Erythroblast (primary cell): ENCODE data around the gene CMTM7.

Source experiments
- DNase-seq, 2 experiments: peaks; one replicate each; lab custom pipeline; 2025; lab: John Stamatoyannopoulos, UW
- GATA1 ChIP-seq: IDR thresholded peaks from 2 replicates; pipeline ENCODE4 v1.6.1; 2011; ENCODE audit warnings: low read depth, mild to moderate bottlenecking, control low read depth, low read length, moderate library complexity
- POLR2A ChIP-seq: IDR thresholded peaks from 2 replicates; pipeline ENCODE4 v1.6.1; 2011; ENCODE audit warnings: mild to moderate bottlenecking, low read length

The CMTM7 gene

GRCh38 chr3:32413845-32414521 is 22.3 kb downstream of the CMTM7 start:
- TF ChIP-seq GATA1 (no peak), POLR2A (no peak)

DNA sequence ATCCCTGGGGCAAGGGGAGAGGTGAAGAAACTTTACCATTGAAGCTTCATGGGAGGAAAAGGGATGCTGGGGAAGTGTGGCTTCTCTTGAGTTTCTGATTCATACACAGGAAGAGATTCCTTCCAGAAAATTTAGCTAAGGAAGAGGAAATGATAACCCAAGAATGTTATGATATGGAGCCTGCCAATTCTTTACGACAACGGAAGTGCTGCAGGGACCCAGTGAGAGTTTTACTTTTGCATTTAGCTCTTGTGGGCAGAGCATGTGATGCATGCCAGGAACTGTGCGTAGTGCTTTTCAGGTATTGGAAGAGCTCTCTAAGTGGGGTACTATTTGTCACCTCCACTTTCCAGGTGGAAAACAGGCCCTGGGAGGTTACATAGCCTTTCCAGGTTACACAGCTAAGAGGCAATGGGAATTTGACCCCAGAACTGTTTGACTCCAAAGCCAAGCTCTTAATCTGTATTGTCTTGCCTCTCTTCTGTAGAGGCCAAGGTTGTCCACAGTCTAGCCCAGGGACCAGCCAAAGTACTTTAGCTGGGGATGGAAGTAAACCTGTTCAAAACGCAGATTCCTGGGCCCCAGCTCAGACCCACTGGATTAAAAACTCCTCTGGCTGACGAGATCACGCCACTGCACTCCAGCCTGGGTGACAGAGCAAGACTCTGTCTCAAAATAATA is 23.0 kb downstream of the CMTM7 start:
- TF ChIP-seq POLR2A, result no peak
- TF ChIP-seq GATA1, result no peak
- no peak for DNase-seq

More at GRCh38 chr3:32413845-32414521, 22.3 kb downstream of the CMTM7 start:
- DNase-seq, result no peak

- DNase-seq, result no peak
- TF ChIP-seq POLR2A (no peak), GATA1 (no peak)
These were observed 28.1 kb downstream of the CMTM7 start for GRCh38 chr3:32419742-32420125.

- TF ChIP-seq POLR2A (no peak), GATA1 (no peak)
- DNase-seq, result peak in 1 of 2 experiments; percentile 7
These were observed 28.7 kb downstream of the CMTM7 start for GRCh38 chr3:32420126-32421038.

DNA sequence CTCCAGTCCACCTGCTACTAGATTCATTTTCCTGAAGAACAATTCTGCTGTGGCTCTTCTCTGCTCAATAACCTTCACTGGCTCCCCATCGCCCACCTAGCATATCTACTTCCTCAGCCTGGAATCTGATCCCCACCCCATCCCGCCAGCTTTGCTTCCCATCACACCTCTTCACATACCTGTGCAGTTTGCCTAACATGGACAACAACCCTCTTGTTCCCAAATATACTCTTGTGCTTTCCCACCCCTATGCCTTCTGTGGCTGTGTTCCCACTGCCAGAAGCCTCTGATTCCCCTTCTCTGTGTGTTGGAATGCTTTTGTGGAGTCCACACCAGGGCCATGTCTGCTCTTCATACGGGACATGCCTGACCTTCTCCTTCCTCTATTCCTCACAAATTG is 29.5 kb downstream of the CMTM7 start:
- no peak for DNase-seq
- TF ChIP-seq POLR2A (no peak), GATA1 (no peak)

GRCh38 chr3:32421991-32422859 is 30.6 kb downstream of the CMTM7 start:
- no peak for TF ChIP-seq GATA1
- no peak for TF ChIP-seq POLR2A
- no peak for DNase-seq

GRCh38 chr3:32422943-32423342 is 31.3 kb downstream of the CMTM7 start:
- no peak for TF ChIP-seq POLR2A
- TF ChIP-seq GATA1, result no peak
- DNase-seq, result peak in 1 of 2 experiments; percentile 7

DNA sequence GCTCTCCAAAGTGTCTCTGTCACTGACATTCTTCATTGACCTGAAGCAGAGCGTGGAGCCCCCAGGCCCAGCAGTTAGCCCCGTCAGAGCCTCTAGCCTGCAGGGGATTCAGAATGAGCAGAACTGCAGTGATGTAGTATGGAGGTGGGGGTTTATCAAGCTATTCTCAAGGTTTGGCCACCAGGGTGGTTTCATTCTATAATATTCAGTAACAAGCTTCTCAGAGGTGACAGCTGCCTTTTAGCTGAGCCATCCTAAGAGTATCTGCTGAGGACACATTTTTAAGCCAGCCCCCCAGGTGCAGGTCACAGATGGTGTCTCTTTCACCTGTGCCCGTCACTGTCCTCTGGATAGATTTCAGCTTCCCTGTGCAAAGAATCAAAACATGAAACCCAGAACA is 31.9 kb downstream of the CMTM7 start:
- DNase-seq, result no peak
- TF ChIP-seq POLR2A, result no peak
- TF ChIP-seq GATA1, result no peak

DNA sequence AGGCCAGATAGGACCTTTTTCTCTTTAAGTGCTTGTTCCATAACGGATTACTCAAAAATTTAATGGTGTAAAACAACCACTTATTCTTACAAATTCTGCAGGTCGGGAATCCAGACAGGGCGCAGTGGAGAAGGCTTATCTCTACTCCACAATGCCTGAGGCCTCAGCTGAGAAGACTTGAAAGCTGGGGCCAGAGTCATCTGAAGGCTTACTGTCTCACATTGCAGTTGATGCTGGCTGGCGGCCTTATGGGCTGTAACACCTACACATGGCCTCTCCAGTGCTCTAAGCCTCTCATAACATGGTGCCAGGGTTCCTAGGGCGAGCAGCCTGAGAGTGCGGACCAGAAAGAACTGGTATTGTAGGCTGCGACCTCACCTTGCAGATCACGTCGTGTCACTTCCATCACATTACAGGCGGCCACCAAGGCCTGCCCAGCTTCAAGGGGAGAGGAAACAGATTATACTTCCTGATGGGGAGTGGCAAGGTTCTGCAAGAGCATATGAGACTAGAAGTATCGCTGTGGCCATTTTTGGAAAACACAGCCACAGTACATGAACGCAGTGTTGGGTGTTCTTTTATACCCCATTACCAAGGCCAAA is 32.4 kb downstream of the CMTM7 start:
- peak; percentile 8 to 32 for DNase-seq
- TF ChIP-seq POLR2A, result no peak
- no peak for TF ChIP-seq GATA1

GRCh38 chr3:32424581-32425250 is 33.1 kb downstream of the CMTM7 start:
- TF ChIP-seq GATA1 (no peak), POLR2A (no peak)
- DNase-seq, result no peak

GRCh38 chr3:32428092-32429068 is 36.7 kb downstream of the CMTM7 start:
- no peak for TF ChIP-seq POLR2A
- no peak for TF ChIP-seq GATA1
- no peak for DNase-seq
